Loucy (cell line): Measurements from ENCODE around the gene GPHN.

Experiments
- H2AFZ ChIP-seq: fragments of 200-600 bp; sonication (generic); 2 replicates; pipeline ENCODE4 v1.6.0; 2016; ENCODE audit warnings: antibody characterized with exemption, mild to moderate bottlenecking, low read length, moderate library complexity
- H3F3A ChIP-seq: fragments of 200-600 bp; 2 replicates; pipeline ENCODE4 v1.6.0; 2016; ENCODE audit warnings: antibody characterized with exemption, low read depth, mild to moderate bottlenecking
- H3K27me3 ChIP-seq: fragments of 200-600 bp; sonication (generic); 2 replicates; pipeline ENCODE4 v1.6.1; 2014; ENCODE audit warnings: low read length, mild to moderate bottlenecking; ENCODE audit not compliant: insufficient read depth, poor library complexity, severe bottlenecking
- H3K36me3 ChIP-seq: fragments of 200-600 bp; sonication (generic); 2 replicates; pipeline ENCODE4 v1.6.1; 2016; ENCODE audit warnings: low read length; ENCODE audit not compliant: insufficient read depth
- H3K4me1 ChIP-seq: fragments of 200-600 bp; sonication (generic); 2 replicates; pipeline ENCODE4 v1.5.1; 2014; ENCODE audit warnings: low read length, mild to moderate bottlenecking; ENCODE audit not compliant: insufficient read depth, poor library complexity, severe bottlenecking
- H3K4me2 ChIP-seq: fragments of 200-600 bp; sonication (generic); 2 replicates; pipeline ENCODE4 v1.6.0; 2014; ENCODE audit warnings: antibody characterized with exemption, low read length, low read depth, mild to moderate bottlenecking; ENCODE audit not compliant: poor library complexity, severe bottlenecking
- H3K4me3 ChIP-seq: fragments of 200-600 bp; sonication (generic); 2 replicates; pipeline ENCODE4 v1.5.1; 2014; ENCODE audit warnings: low read length, mild to moderate bottlenecking, mixed read lengths; ENCODE audit not compliant: poor library complexity, severe bottlenecking
- H3K79me2 ChIP-seq: fragments of 200-600 bp; sonication (generic); 2 replicates; pipeline ENCODE4 v1.6.1; 2014; ENCODE audit warnings: low read length; ENCODE audit not compliant: insufficient read depth
- H3K9ac ChIP-seq: fragments of 200-600 bp; sonication (generic); 2 replicates; pipeline ENCODE4 v1.6.0; 2014; ENCODE audit warnings: mild to moderate bottlenecking, low read depth, low read length, moderate library complexity; ENCODE audit not compliant: poor library complexity, severe bottlenecking
- H3K9me2 ChIP-seq: fragments of 200-600 bp; sonication (generic); replicated peaks from 2 replicates; pipeline ENCODE4 v1.6.1; 2016; ENCODE audit warnings: low read depth, low read length, mixed read lengths
- H3K9me3 ChIP-seq: fragments of 200-600 bp; sonication (generic); 2 replicates; pipeline ENCODE4 v1.6.1; 2014; ENCODE audit warnings: mild to moderate bottlenecking, antibody characterized with exemption, low read length, low read depth; ENCODE audit not compliant: insufficient read depth
- H4K20me1 ChIP-seq: fragments of 200-600 bp; sonication (generic); 2 replicates; pipeline ENCODE4 v1.6.0; 2014; ENCODE audit warnings: antibody characterized with exemption, low read length, mild to moderate bottlenecking; ENCODE audit not compliant: insufficient read depth, poor library complexity, severe bottlenecking
- CTCF ChIP-seq: fragments of 200-600 bp; sonication (generic); conservative IDR thresholded peaks from 2 replicates; pipeline ENCODE4 v1.5.1; 2014; ENCODE audit warnings: mild to moderate bottlenecking, antibody characterized with exemption, low read length
- EZH2phosphoT487 ChIP-seq: fragments of 200-600 bp; IDR thresholded peaks from 2 replicates; pipeline ENCODE4 v1.6.1; 2018; ENCODE audit warnings: antibody characterized with exemption, mild to moderate bottlenecking, moderate library complexity, borderline replicate concordance

Gene GPHN

DNA sequence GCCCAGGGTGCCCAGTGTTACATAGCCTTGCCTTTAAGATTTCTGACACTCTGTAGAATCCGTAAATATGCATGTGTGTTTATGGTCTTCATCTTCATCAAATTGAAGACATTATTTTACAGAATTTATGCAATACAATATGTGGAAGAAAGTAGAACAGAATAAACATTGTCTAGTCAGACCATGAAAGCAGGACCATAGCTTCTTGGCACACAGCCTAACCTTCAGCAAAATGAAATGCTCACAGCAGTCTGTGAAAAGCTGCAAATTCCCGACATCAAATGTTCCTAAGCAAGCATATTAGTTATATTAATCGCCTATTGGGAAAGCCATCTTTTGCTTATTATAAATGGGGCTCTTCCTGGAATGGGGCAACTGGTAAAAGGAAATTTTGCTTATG, 570.0 kb downstream of the GPHN start:
- Histone ChIP-seq H3K4me1 (peaks cover 11% of the 10 kb centered on the region), H3K27me3 (no peaks in the 10 kb centered on the region), H3K79me2 (no peaks in the 10 kb centered on the region), H3K9me2 (no peaks in the 10 kb centered on the region), H3K4me3 (no peak overlapping the region), H3K36me3 (no peaks in the 10 kb centered on the region), H4K20me1 (no peaks in the 10 kb centered on the region), H3F3A (no peaks in the 10 kb centered on the region), H2AFZ (no peak overlapping the region), H3K9ac (no peak overlapping the region), H3K4me2 (no peak overlapping the region), H3K9me3 (peaks cover 8% of the 10 kb centered on the region; the same call in 1 of the 2 replicates)
- TF ChIP-seq EZH2phosphoT487 (no peak), CTCF (no peak)

DNA sequence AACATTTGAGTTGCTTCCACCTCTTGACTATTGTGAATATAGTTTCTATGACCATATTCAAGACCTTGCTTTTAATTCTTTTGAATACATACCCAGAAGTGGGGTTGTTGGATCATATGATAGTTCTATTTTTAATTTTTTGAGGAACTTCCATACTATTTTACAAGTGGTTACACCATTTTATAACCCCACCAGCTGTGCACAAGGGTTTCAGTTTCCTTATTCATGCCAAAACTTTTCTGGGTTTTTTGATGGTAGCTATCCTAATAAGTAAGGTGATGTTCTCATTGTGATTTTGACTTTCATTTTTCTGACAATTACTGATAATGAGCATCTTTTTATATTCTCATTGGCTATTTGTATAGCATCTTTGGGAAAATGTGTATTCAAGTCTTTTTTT, 571.9 kb downstream of the GPHN start:
- Histone ChIP-seq H3K27me3 (no peaks in the 10 kb centered on the region), H3K36me3 (no peaks in the 10 kb centered on the region), H4K20me1 (no peaks in the 10 kb centered on the region), H3K79me2 (no peaks in the 10 kb centered on the region), H3K4me1 (peaks cover 11% of the 10 kb centered on the region), H2AFZ (no peak overlapping the region), H3K9ac (no peak overlapping the region), H3K9me3 (peaks cover 8% of the 10 kb centered on the region; the same call in 1 of the 2 replicates), H3K4me3 (no peak overlapping the region), H3K9me2 (no peaks in the 10 kb centered on the region), H3K4me2 (no peak overlapping the region), H3F3A (no peaks in the 10 kb centered on the region)
- TF ChIP-seq EZH2phosphoT487 (no peak), CTCF (no peak)

DNA sequence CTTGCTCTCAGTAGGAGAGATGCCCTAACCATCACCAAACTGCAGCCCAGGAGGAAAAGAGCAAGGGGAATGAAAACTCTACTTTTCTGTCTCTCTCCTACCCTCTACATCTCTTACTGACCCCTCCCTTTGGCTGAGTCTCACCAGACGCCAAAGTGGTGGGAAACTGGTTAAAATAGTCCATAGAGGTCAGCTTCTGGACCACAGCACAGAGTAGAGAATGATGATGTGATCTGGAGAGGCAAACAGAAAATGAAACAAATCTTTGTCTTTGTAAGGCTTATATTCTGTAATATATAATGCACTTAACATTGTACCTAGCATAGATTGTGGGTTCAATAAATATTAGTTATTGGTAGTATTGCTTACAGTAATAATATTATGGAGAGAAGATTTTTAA, 600.3 kb downstream of the GPHN start:
- no peak overlapping the region for H3K4me2 ChIP-seq

More for the DNA sequence above, 600.3 kb downstream of the GPHN start:
- no peak overlapping the region for H3K4me3 ChIP-seq
- no peaks in the 10 kb centered on the region for H3K4me1 ChIP-seq
- no peak overlapping the region for H2AFZ ChIP-seq
- no peaks in the 10 kb centered on the region for H3F3A ChIP-seq
- H3K9me3 ChIP-seq = peaks cover 27% of the 10 kb centered on the region
- no peaks in the 10 kb centered on the region for H3K27me3 ChIP-seq
- no peaks in the 10 kb centered on the region for H3K9me2 ChIP-seq
- TF ChIP-seq CTCF (no peak), EZH2phosphoT487 (no peak)
- 0 out of 2 replicates have a peak, but pooled peaks cover under 1% of the 10 kb centered on the region for H3K36me3 ChIP-seq
- no peak overlapping the region for H3K9ac ChIP-seq
- H3K79me2 ChIP-seq = no peaks in the 10 kb centered on the region
- H4K20me1 ChIP-seq = no peaks in the 10 kb centered on the region
